OCI-M1 (cell line): ENCODE results near the gene CCDC33.
A peak's percentile ranks its signal among the peaks of the same experiment; 100 is the strongest.

Experiments
- DNase-seq: peaks from one replicate; lab custom pipeline; 2025; lab: John Stamatoyannopoulos, UW

CCDC33 gene

DNA sequence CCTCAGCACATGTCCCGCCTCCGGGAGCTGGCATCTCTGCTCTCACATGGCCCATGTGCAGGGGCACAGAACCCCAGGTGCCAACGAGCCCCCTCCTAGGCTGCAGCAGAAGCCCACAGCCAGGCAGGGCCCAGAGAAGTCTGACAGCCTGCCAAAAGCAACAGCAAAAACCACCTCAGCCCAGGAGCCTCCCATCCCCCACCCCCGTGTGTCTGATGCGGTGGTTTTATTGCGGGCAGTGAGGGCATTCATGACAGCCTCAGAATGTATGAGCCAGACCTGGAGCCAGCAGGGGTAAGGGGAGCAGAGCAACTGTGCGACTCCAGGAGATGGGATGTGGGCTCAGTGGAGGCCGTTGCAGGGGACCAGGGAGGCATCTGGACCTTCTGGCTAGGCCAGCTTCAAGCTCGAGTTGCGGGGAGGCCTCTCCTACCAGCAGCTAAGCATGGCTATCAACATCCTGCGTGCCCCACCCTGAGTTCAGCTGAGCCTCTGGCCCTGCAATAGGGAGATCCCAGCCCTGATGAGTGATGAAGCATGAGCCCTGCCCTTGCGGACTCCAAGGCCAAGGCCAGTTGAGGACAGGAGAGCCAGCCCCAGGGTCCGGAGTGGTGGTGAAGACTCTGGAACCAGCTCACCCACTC, 78.8 kb downstream of the CCDC33 start:
- no peak for DNase-seq

DNA sequence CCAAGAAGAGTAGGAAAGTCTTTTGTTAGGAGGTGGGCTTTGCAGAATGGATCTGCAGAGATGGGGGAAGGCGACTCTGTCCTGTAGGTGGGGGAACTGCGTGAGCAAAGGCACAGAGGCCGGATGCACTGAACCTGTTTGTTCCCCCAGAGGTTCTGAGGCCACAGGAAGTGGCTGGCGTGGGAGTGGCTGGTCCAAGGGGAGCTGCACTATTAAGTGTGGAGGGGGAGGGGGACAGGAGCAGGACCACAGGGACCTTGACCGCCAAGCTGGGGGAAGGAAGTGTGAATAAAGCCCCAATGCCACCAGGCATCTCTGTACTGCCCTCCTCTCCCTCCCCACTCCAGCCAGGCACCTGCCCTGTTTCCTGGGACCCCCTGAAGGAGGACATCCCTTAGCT, 79.5 kb downstream of the CCDC33 start:
- peak; percentile 39 for DNase-seq

DNA sequence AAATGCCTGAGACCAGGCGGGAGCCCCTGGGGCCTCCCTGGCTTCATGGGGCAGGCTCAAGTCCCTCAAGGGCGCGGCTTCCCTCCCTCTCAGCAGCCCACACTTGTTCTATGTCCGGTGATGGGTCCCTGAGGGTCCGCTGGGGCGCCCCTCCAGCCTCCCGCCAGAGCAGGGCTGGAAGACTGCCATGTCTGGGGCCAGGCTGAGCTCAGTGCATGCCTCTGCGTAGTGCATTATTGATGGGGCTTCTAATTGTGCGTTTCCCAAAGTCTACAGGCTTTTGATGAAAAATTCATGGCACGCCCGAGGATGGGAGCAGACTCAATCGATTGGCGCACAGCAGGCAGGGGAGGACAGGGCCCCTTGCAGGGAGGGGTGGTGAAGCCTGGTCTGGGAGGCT, 80.0 kb downstream of the CCDC33 start:
- no peak for DNase-seq

DNA sequence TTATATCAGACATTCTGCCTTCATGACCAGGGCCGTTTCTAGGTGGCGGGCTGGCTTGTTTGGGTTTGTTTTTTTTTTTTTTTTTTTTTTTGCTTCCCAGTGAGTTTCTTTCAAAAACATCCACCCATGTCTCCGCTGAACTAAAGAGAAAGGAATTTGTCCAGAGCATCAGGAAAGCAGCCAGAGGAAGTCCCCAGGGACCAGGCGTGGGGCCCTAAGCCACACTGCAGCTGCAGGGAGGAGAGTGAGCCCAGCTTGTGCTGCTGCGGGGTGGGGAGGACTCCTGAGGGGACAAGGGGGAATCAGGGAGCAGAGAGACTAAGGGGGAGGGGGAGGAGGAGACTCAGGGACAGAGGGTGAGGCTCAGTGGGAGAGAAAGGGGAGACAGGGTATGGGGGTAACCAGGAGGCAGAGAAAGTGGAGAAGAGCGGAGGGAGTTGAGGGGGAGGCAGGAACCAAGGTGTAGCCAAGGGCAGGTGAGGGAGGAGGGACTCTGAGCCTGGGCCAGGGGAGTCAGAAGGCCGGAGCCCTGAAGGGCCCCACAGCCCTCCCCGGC, 81.8 kb downstream of the CCDC33 start:
- no peak for DNase-seq

DNA sequence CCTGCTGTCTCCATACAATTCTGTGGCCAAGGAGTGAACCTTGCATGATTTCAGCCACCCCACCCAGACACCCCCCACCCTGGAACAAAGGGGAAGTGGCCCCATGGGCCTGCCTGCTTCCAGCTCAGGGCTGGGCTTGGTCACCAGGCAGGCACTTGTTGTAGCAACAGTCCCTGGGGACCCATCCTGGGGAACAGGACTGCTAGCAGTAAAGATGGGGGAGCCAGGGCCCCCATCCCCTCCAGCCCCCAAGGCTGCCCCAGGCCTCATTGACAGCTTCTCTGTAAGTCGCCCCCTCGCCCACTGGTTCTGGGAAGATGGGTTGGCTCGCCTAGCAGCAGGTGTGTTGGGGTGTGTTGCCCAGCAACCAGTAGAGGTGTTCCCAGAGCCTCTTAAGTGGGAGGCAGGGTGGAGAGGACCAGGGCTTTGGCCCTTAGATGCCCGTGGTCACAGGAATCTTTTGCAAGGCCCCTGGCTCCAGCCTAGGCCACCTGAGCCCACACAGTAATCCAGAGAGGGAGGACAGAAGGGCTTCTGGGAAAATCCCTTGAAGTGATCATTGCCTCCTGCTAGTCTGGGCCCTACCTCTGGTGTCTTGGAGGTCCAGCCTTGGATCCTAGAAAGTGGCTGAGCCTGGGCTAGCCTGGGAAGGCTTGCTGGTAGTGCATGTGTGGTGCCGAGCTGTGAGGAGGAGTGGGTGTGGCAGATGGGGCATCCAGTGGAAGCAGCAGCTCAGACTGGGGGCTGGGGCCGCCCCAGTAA, 82.4 kb downstream of the CCDC33 start:
- no peak for DNase-seq

DNA sequence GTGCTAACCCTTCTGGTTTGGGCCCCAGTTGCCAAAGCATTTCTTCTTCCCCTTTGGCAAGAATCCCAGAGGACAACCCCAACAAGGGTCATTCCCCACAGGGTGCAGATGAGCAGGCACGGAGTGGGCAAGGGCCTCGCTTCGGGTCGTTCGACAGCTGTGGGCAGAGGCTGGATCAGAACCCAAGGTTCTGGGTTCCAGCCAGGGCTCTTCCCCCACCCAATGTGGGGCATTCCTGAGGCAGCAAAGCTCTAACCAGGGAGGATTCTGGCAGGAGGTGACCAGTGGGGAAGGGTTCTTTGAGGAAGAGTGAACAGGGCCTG, 83.0 kb downstream of the CCDC33 start:
- DNase-seq: no peak

DNA sequence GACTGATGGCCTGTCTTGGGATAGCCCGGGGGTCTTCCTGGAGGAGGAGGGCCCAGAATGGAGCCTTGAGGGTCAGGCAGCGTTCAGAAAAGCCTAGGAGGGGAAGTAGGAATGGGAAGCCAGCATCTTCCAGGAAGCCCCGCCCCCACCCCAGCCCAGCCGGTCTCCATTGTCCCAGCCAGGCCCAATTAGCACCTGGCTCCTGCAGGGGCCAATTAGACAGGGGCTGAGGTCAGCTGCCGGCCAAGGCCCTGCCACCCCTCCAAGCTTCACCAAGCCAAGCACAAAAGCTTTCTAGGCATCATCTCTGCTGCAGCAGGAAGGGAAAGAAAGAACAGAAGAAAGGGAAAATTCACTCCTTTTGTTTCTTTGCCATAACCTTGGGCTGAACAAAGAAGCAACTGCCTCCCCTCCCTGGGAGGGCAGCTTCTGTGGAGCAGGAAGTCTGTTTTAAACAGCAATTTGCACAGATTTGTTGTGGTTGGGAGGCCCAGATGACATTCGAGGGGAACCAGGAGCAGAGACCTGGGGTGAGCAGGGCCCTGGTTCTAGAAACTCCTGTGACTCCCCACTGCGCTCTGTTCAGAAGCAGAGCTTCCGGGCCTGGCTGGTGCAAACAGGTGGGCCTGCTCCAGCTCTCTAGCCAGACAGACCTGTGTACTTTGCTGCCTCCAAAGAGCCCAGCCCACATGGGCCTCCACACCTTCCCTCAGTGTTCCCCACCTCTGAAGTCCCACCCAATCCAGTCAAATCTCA, 83.6 kb downstream of the CCDC33 start:
- DNase-seq: no peak

DNA sequence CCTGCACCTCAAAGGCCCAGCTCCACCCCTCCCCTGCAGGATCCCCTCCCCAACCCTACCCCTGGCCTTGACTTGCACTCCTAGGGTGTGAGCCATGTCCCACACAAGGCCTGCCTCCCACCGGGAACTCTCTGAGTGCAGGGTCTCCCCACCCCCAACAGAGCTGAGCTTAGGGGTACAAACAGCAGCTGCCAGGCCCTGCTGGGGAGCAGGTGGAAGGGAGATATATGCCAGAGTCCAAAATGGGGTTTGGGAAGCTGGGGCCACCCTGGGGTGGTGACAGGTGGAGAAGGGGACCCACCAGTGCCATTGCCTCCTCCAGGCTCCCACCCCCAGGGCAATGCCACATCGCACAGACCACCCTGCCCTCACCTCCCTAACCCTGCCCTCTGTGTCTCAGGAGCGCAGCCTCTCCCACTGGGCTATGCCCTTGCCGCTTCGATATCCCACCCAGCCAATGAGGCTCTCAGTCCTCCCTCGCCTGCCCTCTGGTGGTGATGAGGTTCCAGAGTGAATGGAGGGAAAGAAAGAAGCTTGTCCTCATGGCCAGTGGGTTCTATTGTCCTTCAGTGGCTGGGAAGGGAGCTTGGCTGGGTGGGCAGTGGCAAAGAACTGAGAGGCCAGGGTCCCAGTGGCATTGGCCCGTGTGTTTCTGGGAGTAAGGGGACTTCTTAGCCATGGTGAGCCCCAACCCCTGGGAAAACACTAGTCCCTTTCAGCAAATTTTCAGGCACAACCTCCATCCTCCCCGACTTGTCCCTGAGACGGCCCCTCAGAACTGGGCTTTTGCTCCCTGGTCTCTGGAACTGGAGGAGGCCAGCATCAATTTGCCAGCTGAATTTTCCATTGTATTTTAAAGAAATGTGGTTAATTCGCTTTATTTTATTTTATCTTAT, 84.5 kb downstream of the CCDC33 start:
- DNase-seq: peak; percentile 73

DNA sequence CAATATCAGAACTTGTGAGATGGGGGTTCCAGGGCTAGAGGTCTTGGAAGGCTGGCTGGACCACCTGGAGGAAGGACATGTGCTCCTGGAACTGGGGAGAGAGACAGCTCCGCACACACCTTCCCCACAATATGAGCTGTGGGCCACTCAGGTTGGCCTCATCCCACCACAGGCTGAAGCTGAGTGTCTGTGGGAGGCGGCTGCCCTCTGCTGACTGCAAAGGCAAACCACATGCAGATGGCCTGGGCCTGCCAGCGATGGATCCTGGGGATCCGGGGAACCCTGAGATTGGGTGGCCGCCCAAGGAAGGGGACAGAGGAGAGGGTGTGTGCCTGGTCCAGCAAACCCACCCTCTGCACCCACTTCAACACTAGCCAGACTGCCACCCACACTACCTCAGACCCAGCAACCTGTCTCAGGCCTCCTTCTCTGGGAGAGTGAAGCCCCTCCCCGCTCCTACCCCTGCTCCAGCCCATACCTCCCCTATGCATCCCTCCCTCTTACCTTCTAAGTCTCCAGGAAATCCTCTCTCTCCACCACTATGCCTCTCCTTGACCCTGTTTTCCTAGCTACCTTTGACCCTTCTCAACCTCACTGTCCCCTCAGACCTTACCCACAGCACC, 86.5 kb downstream of the CCDC33 start:
- peak; percentile 67 for DNase-seq

DNA sequence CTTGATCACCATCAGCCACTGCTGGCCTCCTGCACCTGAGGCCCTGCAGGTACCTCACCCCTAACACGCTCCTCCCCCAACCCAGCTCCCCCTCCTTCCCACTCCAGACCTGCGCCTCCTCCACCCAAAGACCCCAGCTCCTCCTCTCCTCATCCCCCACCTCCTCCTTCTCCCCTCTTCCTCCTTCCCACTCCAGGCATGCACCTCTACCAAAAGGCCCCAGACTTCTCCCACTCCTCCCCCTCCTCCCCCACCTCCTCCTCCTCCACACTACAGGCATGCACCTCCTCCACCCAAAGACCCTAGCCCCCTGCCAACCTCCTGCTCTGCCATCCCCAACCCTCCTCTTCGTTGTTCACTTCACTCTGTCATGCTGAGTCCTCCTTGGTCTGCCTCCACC, 88.6 kb downstream of the CCDC33 start:
- no peak for DNase-seq

DNA sequence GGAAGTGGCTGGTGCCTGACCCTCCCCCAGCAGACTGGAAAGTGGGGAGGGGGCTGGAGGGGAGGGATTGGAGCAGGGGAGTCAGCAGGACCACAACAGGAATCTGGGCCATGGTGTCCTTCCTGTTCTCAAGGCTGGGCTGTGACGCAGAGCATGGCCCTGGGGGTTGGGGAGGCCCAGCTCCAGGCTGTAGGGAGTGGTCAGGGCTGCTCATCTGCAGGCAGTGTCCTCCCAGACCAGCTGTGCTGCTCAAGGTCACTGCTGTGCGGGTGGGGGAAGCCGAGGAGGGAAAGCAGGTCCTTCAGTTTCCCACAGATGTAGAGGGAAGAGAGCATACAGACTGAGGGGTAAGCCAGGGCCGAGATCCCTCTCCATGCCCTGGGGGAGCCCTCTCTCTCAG, 90.6 kb downstream of the CCDC33 start:
- no peak for DNase-seq

DNA sequence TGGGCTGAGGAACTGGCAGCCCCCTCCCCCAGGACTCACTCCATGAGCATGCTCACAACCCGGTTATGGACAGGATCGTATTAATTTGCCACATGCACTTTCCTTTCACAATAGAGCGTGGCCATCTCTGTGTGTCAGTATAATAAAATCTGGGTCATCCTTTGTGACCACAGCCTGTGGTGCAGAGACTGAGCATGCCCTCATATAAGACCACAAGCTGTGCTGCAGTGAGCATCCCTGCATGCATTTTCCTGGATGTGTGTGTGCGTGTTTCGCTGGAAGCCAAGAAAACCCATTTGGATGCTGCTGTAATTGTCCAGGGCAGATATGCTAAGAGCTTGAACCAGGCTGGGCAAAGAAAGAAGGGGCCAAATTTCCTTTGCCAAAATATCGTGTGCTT, 91.6 kb downstream of the CCDC33 start:
- no peak for DNase-seq

DNA sequence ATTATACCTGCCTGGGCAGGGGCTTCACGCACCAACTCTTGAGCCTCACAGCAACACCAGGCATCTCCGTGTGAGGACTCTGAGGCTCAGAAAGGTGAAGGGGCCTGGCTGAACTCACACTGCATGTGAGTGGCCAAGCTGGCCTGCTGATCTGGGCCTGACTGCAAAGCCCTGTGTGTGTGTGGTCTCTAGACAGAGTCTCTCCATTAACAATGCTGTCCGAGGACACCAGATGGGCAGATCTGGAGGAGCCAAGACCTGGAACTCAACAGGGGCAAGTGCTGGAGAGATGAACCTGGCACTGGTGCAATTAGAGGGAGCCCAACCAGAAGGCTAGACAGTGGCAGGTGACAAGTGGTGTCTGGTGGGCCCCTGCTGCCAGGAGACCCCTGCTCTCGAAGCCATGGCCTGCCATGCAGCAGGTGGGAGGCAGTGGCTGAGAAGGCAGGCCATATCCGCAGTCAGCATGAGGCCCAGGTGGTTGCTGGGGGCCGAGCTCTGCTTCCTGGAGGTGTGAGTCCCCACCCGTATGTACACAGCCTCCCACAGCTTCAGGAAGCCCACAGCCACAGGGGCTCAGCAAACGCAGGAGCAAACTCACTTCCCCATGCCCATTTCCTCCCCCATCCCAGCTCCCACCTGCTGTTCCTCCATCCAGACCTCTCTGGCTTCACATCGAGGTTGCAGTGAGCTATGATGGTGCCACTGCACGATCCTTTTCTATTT, 92.4 kb downstream of the CCDC33 start:
- no peak for DNase-seq

DNA sequence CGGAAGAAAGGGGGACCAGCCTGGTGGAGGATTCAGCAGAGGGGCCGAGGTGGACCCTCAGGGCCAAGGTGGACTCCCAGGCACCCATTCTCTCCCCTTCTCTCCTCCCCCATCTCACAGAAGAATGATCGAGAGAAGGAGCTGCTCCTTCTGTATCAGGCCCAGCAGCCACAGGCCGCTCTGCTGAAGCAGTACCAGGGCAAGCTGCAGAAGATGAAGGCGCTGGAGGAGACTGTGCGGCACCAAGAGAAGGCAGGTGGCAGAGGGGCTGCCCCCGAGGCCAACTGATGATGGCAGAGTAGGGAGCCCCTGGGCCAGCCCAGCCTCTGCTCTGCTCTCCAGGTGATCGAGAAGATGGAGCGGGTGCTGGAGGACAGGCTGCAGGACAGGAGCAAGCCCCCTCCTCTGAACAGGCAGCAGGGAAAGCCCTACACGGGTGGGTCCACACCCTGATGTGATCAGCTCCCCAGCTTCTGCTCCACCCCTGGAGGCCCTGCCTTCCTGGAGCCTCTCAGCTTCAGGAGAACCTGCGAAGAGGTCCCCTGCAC, 94.8 kb downstream of the CCDC33 start:
- no peak for DNase-seq

DNA sequence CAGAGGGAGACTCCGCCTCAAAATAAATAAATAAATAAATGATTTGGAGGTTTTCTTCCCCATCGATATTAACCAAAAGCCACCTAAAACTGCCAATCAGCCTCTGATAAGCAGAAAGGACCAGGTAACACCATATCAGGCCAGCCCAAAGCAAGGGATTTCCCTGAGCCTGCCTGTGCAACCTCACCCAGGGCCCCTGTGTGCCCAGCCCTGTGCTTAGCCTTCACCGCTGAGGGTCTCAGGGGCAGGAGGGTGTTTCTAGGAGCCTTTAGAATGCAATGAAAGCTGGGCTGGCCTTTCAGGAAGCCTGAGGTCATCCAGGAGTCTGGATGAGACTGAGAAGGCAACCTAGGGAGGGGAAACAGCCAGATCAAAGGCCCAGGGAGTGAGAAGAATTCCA, 95.9 kb downstream of the CCDC33 start:
- no peak for DNase-seq

DNA sequence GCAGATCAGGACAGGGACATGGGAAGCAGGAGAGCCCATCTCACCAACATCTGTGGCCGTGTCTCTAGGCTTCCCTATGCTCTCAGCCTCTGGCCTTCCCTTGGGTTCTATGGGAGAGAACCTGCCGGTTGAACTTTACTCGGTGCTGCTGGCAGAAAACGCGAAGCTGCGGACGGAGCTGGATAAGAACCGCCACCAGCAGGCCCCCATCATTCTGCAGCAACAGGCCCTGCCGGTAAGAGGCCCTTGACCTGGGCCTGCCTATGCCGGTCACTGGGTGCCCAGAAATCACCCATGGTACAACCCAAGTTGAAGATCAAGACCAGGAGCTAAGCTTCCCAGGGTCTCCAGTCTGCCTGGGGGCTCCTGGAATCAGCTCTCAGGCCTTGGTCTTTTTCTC, 96.5 kb downstream of the CCDC33 start:
- no peak for DNase-seq

DNA sequence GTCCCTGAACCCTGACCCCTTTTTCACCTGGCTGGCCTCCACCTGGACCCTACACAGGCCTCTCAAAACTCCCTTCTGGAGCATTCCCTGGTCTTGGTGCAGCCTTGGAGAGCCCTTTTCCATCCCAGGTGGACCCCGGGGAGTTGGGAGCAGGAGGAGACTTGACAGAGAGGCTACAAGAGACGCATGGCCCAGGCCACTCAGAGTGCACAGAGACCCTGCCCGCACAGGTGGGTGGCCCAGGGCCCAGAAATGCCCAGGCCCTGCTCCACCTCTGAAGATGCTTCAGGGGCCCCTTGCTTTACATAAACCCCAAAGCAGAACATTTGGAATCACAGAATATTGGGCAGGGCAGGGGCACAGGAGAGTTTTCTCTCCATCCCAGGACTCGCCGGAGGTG, 97.0 kb downstream of the CCDC33 start:
- no peak for DNase-seq

DNA sequence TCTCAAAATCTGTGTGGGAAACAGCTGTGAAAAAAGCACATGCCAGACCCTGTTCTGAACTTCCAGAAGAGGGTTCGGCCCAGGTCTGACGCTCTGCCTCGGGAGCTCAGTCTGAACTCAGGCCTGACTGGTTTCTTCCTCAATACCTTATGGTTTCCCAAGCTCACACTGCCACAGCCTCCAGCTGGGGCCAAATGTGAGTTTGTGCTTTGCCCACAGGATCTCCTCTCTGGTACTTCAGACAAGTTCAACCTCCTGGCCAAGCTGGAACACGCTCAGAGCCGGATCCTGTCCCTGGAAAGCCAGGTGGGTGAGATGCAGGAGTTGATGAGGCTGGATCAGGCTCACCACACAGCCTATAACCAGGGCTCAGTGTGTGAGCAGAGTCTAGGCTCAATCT, 97.5 kb downstream of the CCDC33 start:
- DNase-seq: no peak

DNA sequence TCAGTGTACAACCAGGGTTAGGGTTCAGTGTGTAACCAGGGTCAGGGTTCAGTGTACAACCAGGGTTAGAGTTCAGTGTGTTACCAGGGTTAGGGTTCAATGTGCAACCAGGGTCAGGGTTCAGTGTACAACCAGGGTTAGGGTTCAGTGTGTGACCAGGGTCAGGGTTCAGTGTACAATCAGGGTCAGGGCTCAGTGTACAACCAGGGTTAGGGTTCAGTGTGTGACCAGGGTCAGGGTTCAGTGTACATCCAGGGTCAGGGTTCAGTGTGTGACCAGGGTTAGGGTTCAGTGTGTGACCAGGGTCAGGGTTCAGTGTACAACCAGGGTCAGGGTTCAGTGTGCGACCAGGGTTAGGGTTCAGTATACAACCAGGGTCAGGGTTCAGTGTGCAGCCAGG, 98.0 kb downstream of the CCDC33 start:
- DNase-seq: no peak

DNA sequence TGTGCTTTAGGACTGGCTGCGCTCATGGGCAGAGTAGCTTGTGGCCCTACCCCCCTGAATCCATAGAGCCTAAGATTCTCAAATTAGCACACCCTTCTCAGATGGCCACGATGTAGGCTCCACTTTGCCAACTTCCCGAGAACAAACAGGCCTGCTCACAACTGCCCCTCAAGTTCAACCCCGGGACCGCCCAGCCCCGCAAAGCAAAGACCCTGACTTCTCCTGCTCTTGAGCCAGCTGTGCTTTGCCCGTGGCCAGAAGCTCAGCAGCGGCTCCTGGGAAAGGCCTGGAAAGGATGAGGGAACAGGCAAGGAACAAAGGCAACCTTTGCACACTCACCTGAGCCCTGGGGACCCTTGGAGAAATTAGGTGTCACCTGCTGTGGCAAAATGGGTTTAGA, 99.3 kb downstream of the CCDC33 start:
- no peak for DNase-seq
